Erythroblast (primary cell): ENCODE data around the gene KIF1B.

ENCODE experiments used
- GATA1 ChIP-seq: IDR thresholded peaks from 2 replicates; pipeline ENCODE4 v1.6.1; 2011; ENCODE audit warnings: low read depth, mild to moderate bottlenecking, control low read depth, low read length, moderate library complexity
- POLR2A ChIP-seq: IDR thresholded peaks from 2 replicates; pipeline ENCODE4 v1.6.1; 2011; ENCODE audit warnings: mild to moderate bottlenecking, low read length

DNA sequence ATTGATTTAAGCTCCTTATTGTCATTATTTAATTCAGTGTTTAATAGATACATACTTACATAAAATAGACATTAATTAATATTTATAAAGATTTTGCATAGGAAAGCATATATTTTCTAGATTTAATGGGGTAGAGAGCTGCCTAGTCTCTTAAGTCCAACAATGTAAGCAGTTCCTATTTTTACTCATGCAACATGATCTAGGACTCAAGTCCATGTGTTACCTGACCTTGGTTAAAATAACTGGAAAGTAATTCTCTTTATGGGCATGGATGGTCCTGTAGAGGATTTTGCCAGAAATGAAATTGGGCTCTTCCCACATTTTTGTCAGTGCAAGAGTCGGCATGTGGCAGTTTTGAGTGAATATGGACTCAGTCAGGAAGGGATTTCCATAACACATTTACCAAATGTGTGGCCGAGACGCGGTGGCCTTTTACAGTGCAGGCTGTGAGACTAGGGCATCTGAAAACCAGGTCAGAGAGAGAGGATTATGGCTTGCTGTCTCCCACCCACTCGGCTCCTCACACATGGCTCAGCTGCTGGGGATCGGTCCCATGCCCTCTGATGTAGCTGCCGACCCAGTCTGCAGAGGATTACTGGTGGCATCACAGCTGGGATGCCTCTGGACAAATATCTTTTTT is 6.2 kb upstream of the KIF1B start:
- TF ChIP-seq POLR2A (no peak), GATA1 (no peak)
